Retinal pigment epithelial cell (primary cell): ENCODE results near the gene PPP2R2B.

Experiments
- DNase-seq: peaks from one replicate; pipeline ENCODE4 v3.0.0-alpha.2; 2010; ENCODE audit warnings: low read depth
- H3K4me3 ChIP-seq: 2 replicates; pipeline ENCODE4 v1.5.1; 2011; ENCODE audit warnings: mild to moderate bottlenecking, low read length, control low read depth, moderate library complexity
- TF ChIP-seq, protein P1 (sequence below): conservative IDR thresholded peaks from 2 replicates; pipeline ENCODE4 v1.5.1; 2011; ENCODE audit warnings: low read depth, low read length, control low read depth, inconsistent platforms

The PPP2R2B gene

GRCh38 chr5:146888351-146888978 lies 9.9 kb upstream of the PPP2R2B start:
- no peak overlapping the region for H3K4me3 ChIP-seq
- no peak for DNase-seq
- TF ChIP-seq, protein P1, sequence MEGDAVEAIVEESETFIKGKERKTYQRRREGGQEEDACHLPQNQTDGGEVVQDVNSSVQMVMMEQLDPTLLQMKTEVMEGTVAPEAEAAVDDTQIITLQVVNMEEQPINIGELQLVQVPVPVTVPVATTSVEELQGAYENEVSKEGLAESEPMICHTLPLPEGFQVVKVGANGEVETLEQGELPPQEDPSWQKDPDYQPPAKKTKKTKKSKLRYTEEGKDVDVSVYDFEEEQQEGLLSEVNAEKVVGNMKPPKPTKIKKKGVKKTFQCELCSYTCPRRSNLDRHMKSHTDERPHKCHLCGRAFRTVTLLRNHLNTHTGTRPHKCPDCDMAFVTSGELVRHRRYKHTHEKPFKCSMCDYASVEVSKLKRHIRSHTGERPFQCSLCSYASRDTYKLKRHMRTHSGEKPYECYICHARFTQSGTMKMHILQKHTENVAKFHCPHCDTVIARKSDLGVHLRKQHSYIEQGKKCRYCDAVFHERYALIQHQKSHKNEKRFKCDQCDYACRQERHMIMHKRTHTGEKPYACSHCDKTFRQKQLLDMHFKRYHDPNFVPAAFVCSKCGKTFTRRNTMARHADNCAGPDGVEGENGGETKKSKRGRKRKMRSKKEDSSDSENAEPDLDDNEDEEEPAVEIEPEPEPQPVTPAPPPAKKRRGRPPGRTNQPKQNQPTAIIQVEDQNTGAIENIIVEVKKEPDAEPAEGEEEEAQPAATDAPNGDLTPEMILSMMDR, result no peak

DNA sequence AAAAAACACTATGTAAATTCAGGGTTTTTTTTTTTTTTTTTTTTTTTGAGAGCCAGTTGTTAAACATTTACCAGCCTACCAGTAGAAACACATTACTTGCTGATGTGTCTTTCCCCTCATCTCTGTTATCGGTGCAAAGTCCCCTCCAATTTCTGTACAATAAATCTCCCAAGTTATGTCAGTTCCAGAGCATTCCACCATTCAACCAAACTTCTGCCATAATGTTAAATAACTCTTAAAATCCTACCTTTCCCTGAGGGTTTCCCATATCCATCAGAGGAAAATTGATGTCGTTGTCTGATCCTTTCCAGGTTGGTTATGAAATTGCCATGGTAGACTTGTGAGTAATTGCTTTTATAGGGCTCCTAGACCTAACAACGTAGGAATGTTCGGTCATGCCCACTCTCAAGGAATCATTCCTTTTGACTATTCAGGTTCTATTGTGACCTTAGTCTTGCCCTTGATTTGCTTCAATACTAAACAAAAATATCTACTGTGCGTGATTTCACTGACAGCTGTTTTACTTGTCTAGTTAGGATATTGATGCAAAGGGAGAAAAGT lies 5.6 kb upstream of the PPP2R2B start:
- H3K4me3 ChIP-seq, result no peak overlapping the region
- TF ChIP-seq, protein P1, result no peak
- no peak for DNase-seq

GRCh38 chr5:146883511-146883910 lies 5.0 kb upstream of the PPP2R2B start:
- no peak overlapping the region for H3K4me3 ChIP-seq
- no peak for DNase-seq
- TF ChIP-seq, protein P1, result no peak

GRCh38 chr5:146880966-146881365 lies 2.4 kb upstream of the PPP2R2B start:
- TF ChIP-seq, protein P1, result no peak
- DNase-seq, result no peak
- no peak overlapping the region for H3K4me3 ChIP-seq

DNA sequence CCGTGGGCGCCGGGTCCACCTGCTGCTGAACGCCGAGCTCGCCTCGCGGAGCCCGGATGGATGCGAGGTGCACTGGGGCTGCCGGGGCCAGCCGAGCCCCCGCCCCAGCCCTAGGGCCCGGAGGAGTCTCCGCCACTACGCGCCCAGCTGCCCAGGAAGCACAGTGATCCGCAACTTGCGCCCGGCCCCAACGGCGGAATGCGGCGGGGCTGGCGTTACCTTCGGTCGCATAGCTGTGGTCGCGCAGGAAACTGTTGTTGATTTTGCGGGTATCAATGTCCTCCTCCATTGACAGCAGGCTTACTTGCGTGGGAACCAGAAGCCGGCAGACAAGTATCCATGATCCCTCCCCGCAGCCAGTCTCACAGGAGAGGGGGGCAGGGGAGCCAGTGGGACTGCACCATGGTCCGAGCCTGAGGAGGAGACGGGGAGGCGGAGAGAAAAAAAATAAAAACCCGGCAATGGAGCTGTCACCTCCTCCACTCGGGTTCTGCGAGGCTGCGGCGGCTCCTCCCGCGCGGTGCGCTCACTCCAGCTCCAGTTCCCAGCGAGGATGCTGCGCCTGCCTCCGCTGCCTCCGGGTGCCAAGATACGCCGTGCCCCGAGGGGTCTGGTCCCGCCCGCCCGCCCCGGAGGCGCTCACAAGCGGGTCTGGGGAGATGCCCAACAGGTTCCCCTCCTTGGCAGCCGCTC lies 628 bp downstream of the PPP2R2B start:
- TF ChIP-seq, protein P1, result no peak
- H3K4me3 ChIP-seq, result peak overlapping the region; percentile 74
- DNase-seq, result no peak

- DNase-seq, result no peak
- H3K4me3 ChIP-seq, result peak overlapping the region; percentile 74
- TF ChIP-seq, protein P1, result no peak
These were observed 1.3 kb downstream of the PPP2R2B start for GRCh38 chr5:146877178-146877681.
